Measurements from ENCODE around the gene USP22.
"Not testable (repeated sequence)": the region's sequence is repeated elsewhere in the genome, so short reads cannot be mapped to it uniquely, and the experiment has no call there.

Gene USP22

GRCh38 chr17:21058098-21058893 lies 15.5 kb upstream of the USP22 start:
- H3K36me3 ChIP-seq = no peaks in the 10 kb centered on the region
- TF ChIP-seq CTCF (IDR thresholded peaks at IDR 0.05; ENCODE audit: low read depth, low read length) = no peak
- H3K4me3 ChIP-seq (ENCODE audit: low read depth, low read length) = no peak overlapping the region
- H3K27me3 ChIP-seq = no peaks in the 10 kb centered on the region
- DNase-seq = peak; percentile 18
- no peaks in the 10 kb centered on the region for H3K4me1 ChIP-seq
- H3K9me3 ChIP-seq = no peaks in the 10 kb centered on the region

GRCh38 chr17:21053056-21053455 lies 10.2 kb upstream of the USP22 start:
- not testable (repeated sequence) for H3K27me3 ChIP-seq; H3K4me3 ChIP-seq (ENCODE audit: low read depth, low read length); H3K4me1 ChIP-seq; H3K36me3 ChIP-seq; DNase-seq; H3K9me3 ChIP-seq

GRCh38 chr17:21049457-21049856 lies 6.6 kb upstream of the USP22 start:
- H3K36me3 ChIP-seq = no peaks in the 10 kb centered on the region
- H3K9me3 ChIP-seq = no peaks in the 10 kb centered on the region
- H3K27me3 ChIP-seq = no peaks in the 10 kb centered on the region
- DNase-seq = no peak
- H3K4me1 ChIP-seq = no peaks in the 10 kb centered on the region
- TF ChIP-seq CTCF (IDR thresholded peaks at IDR 0.05; ENCODE audit: low read depth, low read length) = no peak
- H3K4me3 ChIP-seq (ENCODE audit: low read depth, low read length) = no peak overlapping the region

GRCh38 chr17:21046216-21046615 lies 3.4 kb upstream of the USP22 start:
- H3K4me1 ChIP-seq = no peaks in the 10 kb centered on the region
- H3K9me3 ChIP-seq = no peaks in the 10 kb centered on the region
- no peaks in the 10 kb centered on the region for H3K27me3 ChIP-seq
- peaks cover 4% of the 10 kb centered on the region for H3K36me3 ChIP-seq
- no peak for TF ChIP-seq CTCF (IDR thresholded peaks at IDR 0.05; ENCODE audit: low read depth, low read length)
- H3K4me3 ChIP-seq (ENCODE audit: low read depth, low read length) = no peak overlapping the region
- no peak for DNase-seq

GRCh38 chr17:21044971-21045370 lies 2.2 kb upstream of the USP22 start:
- no peak overlapping the region for H3K4me3 ChIP-seq (ENCODE audit: low read depth, low read length)
- H3K4me1 ChIP-seq = no peaks in the 10 kb centered on the region
- H3K27me3 ChIP-seq = no peaks in the 10 kb centered on the region
- no peak for DNase-seq
- peaks cover 4% of the 10 kb centered on the region for H3K36me3 ChIP-seq
- H3K9me3 ChIP-seq = no peaks in the 10 kb centered on the region
- no peak for TF ChIP-seq CTCF (IDR thresholded peaks at IDR 0.05; ENCODE audit: low read depth, low read length)

- Histone ChIP-seq H3K9me3 (no peaks in the 10 kb centered on the region), H3K4me1 (no peaks in the 10 kb centered on the region), H3K4me3 (ENCODE audit: low read depth, low read length) (peak overlapping the region; percentile 56), H3K27me3 (no peaks in the 10 kb centered on the region), H3K36me3 (peaks cover 4% of the 10 kb centered on the region)
- TF ChIP-seq CTCF (IDR thresholded peaks at IDR 0.05; ENCODE audit: low read depth, low read length) = peak; percentile 66
- peak; percentile 94 for DNase-seq
Measured at GRCh38 chr17:21043296-21044232, 753 bp upstream of the USP22 start.

Measured in BE2C (cell line).